ENCODE measurements around the gene ZBED2.

Gene ZBED2

GRCh38 chr3:111618945-111619344 lies 23.8 kb upstream of the ZBED2 start:
- H3K36me3 ChIP-seq (ENCODE audit: insufficient read depth, low read length) = no peaks in the 10 kb centered on the region
- no peak for TF ChIP-seq POLR2AphosphoS5 (IDR thresholded peaks at IDR 0.05; ENCODE audit: borderline replicate concordance, low read depth, low read length)
- TF ChIP-seq EZH2 (IDR thresholded peaks at IDR 0.05) = no peak
- TF ChIP-seq FOXP2 (optimal IDR thresholded peaks at IDR 0.05; ENCODE audit: control extremely low read depth, extremely low read length, insufficient read depth) = no peak

DNA sequence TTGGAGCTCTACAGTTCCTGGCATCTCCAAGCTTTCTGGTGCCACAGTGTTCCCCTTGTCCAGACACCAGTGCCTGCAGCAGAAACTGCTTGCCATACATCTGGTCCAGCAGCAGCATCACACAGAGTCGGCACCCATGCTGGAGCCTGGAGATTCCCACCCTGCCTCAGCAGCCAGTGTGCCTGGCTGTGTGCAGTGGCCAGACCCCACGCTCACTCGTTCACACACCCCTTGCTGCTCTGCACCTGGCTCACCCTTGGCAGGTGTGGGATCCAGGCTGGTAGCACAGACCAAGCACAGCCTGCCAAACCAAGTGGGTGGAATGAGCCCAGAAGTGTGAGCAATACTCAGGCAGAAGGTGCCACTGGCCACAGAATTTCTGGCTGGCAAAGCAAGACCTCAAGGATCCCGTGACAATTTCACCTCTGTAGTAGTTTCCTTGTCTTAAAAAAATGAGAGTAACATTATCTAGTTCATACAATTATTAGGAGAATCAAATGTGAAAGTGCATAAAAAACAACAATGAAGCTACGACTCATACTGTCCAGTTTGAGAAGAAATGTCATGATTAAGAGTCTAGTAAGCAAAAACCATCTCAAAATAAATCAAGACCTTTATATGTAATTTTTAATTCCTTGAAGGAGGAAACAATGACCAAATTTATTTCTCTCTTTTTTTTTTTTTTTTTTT lies 22.9 kb upstream of the ZBED2 start:
- Histone ChIP-seq H3K9ac (ENCODE audit: insufficient read length) (no peak overlapping the region), H3K9me3 (ENCODE audit: low read depth, low read length) (no peaks in the 10 kb centered on the region), H3K4me3 (no peak overlapping the region), H3K36me3 (ENCODE audit: insufficient read depth, low read length) (no peaks in the 10 kb centered on the region), H3K27ac (no peak overlapping the region)
- DNase-seq (ENCODE audit: low read depth, low spot score) = no peak
- TF ChIP-seq POLR2AphosphoS5 (IDR thresholded peaks at IDR 0.05; ENCODE audit: borderline replicate concordance, low read depth, low read length) (no peak), EZH2 (IDR thresholded peaks at IDR 0.05) (no peak), FOXP2 (optimal IDR thresholded peaks at IDR 0.05; ENCODE audit: control extremely low read depth, extremely low read length, insufficient read depth) (no peak)

More at GRCh38 chr3:111618945-111619344, 23.8 kb upstream of the ZBED2 start:
- H3K9me3 ChIP-seq (ENCODE audit: low read depth, low read length) = no peaks in the 10 kb centered on the region
- H3K27ac ChIP-seq = no peak overlapping the region
- no peak overlapping the region for H3K4me3 ChIP-seq
- no peak for DNase-seq (ENCODE audit: low read depth, low spot score)
- H3K9ac ChIP-seq (ENCODE audit: insufficient read length) = no peak overlapping the region

DNA sequence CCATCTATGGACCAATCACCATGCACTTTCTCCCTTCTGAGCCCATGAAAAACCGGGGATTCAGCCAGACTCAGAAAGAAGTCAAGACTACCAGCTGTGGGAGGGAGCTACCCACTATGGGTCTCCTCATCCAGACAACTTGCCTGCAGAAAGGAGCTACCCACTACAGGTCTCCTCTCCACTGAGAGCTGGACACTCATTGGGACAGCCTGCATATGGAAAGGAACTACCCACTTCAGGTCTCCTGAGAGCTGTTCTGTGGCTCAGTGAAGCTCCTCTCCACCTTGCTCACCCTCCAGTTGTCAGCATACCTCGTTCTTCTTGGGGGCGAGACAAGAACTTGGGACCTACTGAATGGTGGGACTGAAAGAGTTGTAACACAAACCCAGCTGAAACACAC lies 22.3 kb upstream of the ZBED2 start:
- TF ChIP-seq POLR2AphosphoS5 (IDR thresholded peaks at IDR 0.05; ENCODE audit: borderline replicate concordance, low read depth, low read length) = no peak
- no peak for TF ChIP-seq FOXP2 (optimal IDR thresholded peaks at IDR 0.05; ENCODE audit: control extremely low read depth, extremely low read length, insufficient read depth)
- TF ChIP-seq EZH2 (IDR thresholded peaks at IDR 0.05) = no peak
- Histone ChIP-seq H3K4me3 (no peak overlapping the region), H3K9ac (ENCODE audit: insufficient read length) (no peak overlapping the region), H3K9me3 (ENCODE audit: low read depth, low read length) (no peaks in the 10 kb centered on the region), H3K27ac (no peak overlapping the region), H3K36me3 (ENCODE audit: insufficient read depth, low read length) (no peaks in the 10 kb centered on the region)
- DNase-seq (ENCODE audit: low read depth, low spot score) = no peak

- no peak overlapping the region for H3K27ac ChIP-seq
- no peak for DNase-seq (ENCODE audit: low read depth, low spot score)
- H3K36me3 ChIP-seq (ENCODE audit: insufficient read depth, low read length) = no peaks in the 10 kb centered on the region
- TF ChIP-seq FOXP2 (optimal IDR thresholded peaks at IDR 0.05; ENCODE audit: control extremely low read depth, extremely low read length, insufficient read depth) (no peak), EZH2 (IDR thresholded peaks at IDR 0.05) (no peak), POLR2AphosphoS5 (IDR thresholded peaks at IDR 0.05; ENCODE audit: borderline replicate concordance, low read depth, low read length) (no peak)
- no peak overlapping the region for H3K9ac ChIP-seq (ENCODE audit: insufficient read length)
- H3K9me3 ChIP-seq (ENCODE audit: low read depth, low read length) = no peaks in the 10 kb centered on the region
- H3K4me3 ChIP-seq = no peak overlapping the region
Observed at GRCh38 chr3:111616417-111617105, 21.4 kb upstream of the ZBED2 start.

DNA sequence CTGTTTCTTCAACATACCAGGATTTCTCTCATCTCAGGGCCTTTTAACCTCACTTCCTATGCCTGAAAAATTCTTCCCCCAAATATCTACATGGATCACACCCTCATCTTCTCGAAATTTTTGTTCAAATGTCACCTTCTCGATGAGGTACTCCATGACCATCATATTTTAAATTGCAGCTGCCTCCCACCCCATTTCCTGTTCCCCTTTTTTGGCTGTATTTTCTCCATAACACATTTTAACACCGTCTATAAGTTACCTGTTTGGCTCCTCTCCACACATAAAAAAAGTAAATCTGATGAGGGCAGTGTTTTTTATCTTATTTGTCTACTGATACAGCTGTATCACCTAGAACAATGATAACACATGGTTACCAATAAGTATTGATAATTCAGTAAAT lies 20.7 kb upstream of the ZBED2 start:
- H3K9ac ChIP-seq (ENCODE audit: insufficient read length) = no peak overlapping the region
- no peak overlapping the region for H3K4me3 ChIP-seq
- no peaks in the 10 kb centered on the region for H3K36me3 ChIP-seq (ENCODE audit: insufficient read depth, low read length)
- TF ChIP-seq POLR2AphosphoS5 (IDR thresholded peaks at IDR 0.05; ENCODE audit: borderline replicate concordance, low read depth, low read length) = no peak
- no peak for TF ChIP-seq FOXP2 (optimal IDR thresholded peaks at IDR 0.05; ENCODE audit: control extremely low read depth, extremely low read length, insufficient read depth)
- TF ChIP-seq EZH2 (IDR thresholded peaks at IDR 0.05) = no peak
- no peak overlapping the region for H3K27ac ChIP-seq
- no peak for DNase-seq (ENCODE audit: low read depth, low spot score)
- H3K9me3 ChIP-seq (ENCODE audit: low read depth, low read length) = no peaks in the 10 kb centered on the region

DNA sequence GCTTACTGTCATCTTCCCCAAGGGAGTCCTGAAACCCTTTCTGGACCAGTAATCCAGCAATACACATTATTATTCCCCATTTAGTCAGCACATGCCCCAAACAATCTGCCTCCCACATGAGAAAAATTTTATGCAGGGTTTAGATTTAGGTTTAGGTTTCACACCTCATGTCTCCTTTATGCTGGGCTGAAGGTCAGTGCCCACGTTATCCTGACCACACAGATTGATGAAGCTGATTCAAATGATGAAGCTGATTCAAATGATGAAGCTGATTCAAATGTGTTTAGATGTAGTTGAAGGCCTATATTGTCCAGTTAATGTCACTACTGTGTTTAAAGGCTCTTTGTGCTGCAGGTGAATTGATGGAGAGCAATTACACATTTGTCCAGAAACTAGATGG lies 18.1 kb upstream of the ZBED2 start:
- H3K27ac ChIP-seq = no peak overlapping the region
- DNase-seq (ENCODE audit: low read depth, low spot score) = no peak
- H3K9me3 ChIP-seq (ENCODE audit: low read depth, low read length) = no peaks in the 10 kb centered on the region
- no peak for TF ChIP-seq FOXP2 (optimal IDR thresholded peaks at IDR 0.05; ENCODE audit: control extremely low read depth, extremely low read length, insufficient read depth)
- no peak for TF ChIP-seq POLR2AphosphoS5 (IDR thresholded peaks at IDR 0.05; ENCODE audit: borderline replicate concordance, low read depth, low read length)
- no peak for TF ChIP-seq EZH2 (IDR thresholded peaks at IDR 0.05)
- no peak overlapping the region for H3K9ac ChIP-seq (ENCODE audit: insufficient read length)
- no peak overlapping the region for H3K4me3 ChIP-seq
- H3K36me3 ChIP-seq (ENCODE audit: insufficient read depth, low read length) = no peaks in the 10 kb centered on the region

DNA sequence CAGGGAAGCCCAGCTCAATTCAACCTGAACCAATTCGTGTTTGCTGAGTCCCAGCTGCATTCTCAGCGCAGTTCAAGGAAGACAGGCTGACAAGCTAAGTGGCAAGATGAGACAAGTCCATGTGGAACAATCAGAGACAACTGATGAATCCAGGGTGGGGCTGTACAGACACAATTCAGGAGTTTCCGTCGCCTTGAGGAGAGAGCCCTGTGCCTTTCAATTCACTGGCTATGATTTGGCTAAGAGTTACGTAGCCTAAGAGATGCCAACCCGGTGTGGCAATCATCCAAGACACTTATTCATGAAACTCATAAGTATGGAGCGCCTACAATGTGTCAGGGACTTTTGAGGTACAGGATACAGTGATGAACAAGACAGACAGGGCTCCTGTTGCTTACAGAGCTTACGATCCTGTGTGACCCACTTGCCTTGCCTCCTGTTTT lies 15.5 kb upstream of the ZBED2 start:
- DNase-seq (ENCODE audit: low read depth, low spot score) = no peak
- H3K36me3 ChIP-seq (ENCODE audit: insufficient read depth, low read length) = no peaks in the 10 kb centered on the region
- no peak overlapping the region for H3K27ac ChIP-seq
- no peak overlapping the region for H3K9ac ChIP-seq (ENCODE audit: insufficient read length)
- H3K4me3 ChIP-seq = no peak overlapping the region
- TF ChIP-seq POLR2AphosphoS5 (IDR thresholded peaks at IDR 0.05; ENCODE audit: borderline replicate concordance, low read depth, low read length) (no peak), FOXP2 (optimal IDR thresholded peaks at IDR 0.05; ENCODE audit: control extremely low read depth, extremely low read length, insufficient read depth) (no peak), EZH2 (IDR thresholded peaks at IDR 0.05) (no peak)
- H3K9me3 ChIP-seq (ENCODE audit: low read depth, low read length) = no peaks in the 10 kb centered on the region

DNA sequence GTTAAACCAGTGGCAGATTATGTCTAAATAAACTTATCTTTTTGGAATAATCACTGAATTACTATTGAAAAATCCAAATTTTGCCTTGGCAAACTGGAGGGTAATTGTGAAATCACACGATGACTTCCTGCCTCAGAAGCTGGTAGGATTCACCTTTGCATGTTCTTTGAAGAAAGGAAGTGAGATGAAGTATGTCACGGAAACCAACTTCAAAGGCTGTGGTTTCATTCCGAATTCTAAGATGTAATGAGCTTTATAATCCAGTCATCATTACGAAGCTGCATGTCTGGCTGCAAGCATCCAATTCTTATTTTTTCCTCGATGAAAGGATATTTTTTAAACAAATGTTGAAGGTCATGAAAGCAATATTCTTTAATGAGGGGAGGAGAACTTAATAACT lies 15.0 kb upstream of the ZBED2 start:
- TF ChIP-seq POLR2AphosphoS5 (IDR thresholded peaks at IDR 0.05; ENCODE audit: borderline replicate concordance, low read depth, low read length) = no peak
- TF ChIP-seq EZH2 (IDR thresholded peaks at IDR 0.05) = no peak
- no peak for TF ChIP-seq FOXP2 (optimal IDR thresholded peaks at IDR 0.05; ENCODE audit: control extremely low read depth, extremely low read length, insufficient read depth)
- Histone ChIP-seq H3K9me3 (ENCODE audit: low read depth, low read length) (no peaks in the 10 kb centered on the region), H3K36me3 (ENCODE audit: insufficient read depth, low read length) (no peaks in the 10 kb centered on the region), H3K27ac (no peak overlapping the region), H3K4me3 (no peak overlapping the region), H3K9ac (ENCODE audit: insufficient read length) (no peak overlapping the region)
- DNase-seq (ENCODE audit: low read depth, low spot score) = no peak
